Large intestine (tissue), 3 donors: ENCODE measurements around the gene NGEF. TPM values are rescaled to one million over a fixed set of nuclear protein-coding genes. Genes with fewer than 3 reads are reported as not detected.

ENCODE experiments used
- DNase-seq, 2 donors: peaks; one replicate each; pipeline versions ENCODE4 v3.0.0 to v3.0.0-alpha.2; 2013
- H3K27ac ChIP-seq: one replicate; pipeline ENCODE4 v1.5.1; 2013; ENCODE audit warnings: low read length
- H3K27me3 ChIP-seq: 2 replicates; pipeline ENCODE4 v1.6.1; 2013; ENCODE audit warnings: low read length; ENCODE audit not compliant: control insufficient read depth, insufficient read depth
- H3K36me3 ChIP-seq: 2 replicates; pipeline ENCODE4 v1.6.1; 2013; ENCODE audit warnings: low read length; ENCODE audit not compliant: control insufficient read depth, insufficient read depth
- H3K4me1 ChIP-seq: one replicate; pipeline ENCODE4 v1.6.1; 2013; ENCODE audit warnings: low read length; ENCODE audit not compliant: control insufficient read depth, insufficient read depth
- H3K4me3 ChIP-seq: one replicate; pipeline ENCODE4 v1.5.1; 2013; ENCODE audit warnings: low read length
- H3K9me3 ChIP-seq: one replicate; pipeline ENCODE4 v1.6.1; 2013; ENCODE audit warnings: mild to moderate bottlenecking, low read depth, low read length, moderate library complexity; ENCODE audit not compliant: control insufficient read depth
- WGBS: methylation state at CpG from one replicate; pipeline ENCODE4 v1.1.5; 2013; ENCODE audit warnings: low lambda C conversion rate; ENCODE audit not compliant: insufficient coverage; 5-methylcytosine and 5-hydroxymethylcytosine counted together
- polyA plus RNA-seq: library from polyadenylated mRNA; unstranded; fragments of 120-200 nt; gene quantifications from one replicate; pipeline ENCODE4 v1.2.1, GENCODE V29; 2013

NGEF gene
- polyA plus RNA-seq, 1 donor: 22.9 TPM

GRCh38 chr2:232997749-232998665 lies 15.0 kb downstream of the NGEF start:
- no peak for DNase-seq
- H3K36me3 ChIP-seq: no peaks in the 10 kb centered on the region
- no peaks in the 10 kb centered on the region for H3K4me1 ChIP-seq
- H3K27me3 ChIP-seq: no peaks in the 10 kb centered on the region
- H3K27ac ChIP-seq: no peak overlapping the region
- H3K9me3 ChIP-seq: no peaks in the 10 kb centered on the region
- H3K4me3 ChIP-seq: no peak overlapping the region
- WGBS: no CpG with 5 or more reads among the region's 18 CpGs

GRCh38 chr2:232994446-232994845 lies 18.6 kb downstream of the NGEF start:
- Histone ChIP-seq H3K4me1 (no peaks in the 10 kb centered on the region), H3K4me3 (no peak overlapping the region), H3K27me3 (no peaks in the 10 kb centered on the region), H3K27ac (no peak overlapping the region), H3K9me3 (no peaks in the 10 kb centered on the region), H3K36me3 (no peaks in the 10 kb centered on the region)
- DNase-seq: no peak
- no CpG with 5 or more reads among the region's 5 CpGs for WGBS

- WGBS: 77% methylated on average over 2 of the region's 4 CpGs
- Histone ChIP-seq H3K27ac (no peak overlapping the region), H3K9me3 (no peaks in the 10 kb centered on the region), H3K4me3 (no peak overlapping the region), H3K4me1 (peaks cover 4% of the 10 kb centered on the region), H3K36me3 (no peaks in the 10 kb centered on the region), H3K27me3 (no peaks in the 10 kb centered on the region)
- DNase-seq: no peak
Observed at GRCh38 chr2:232993231-232993821, 19.7 kb downstream of the NGEF start.

- H3K27me3 ChIP-seq: peaks cover 3% of the 10 kb centered on the region
- H3K4me1 ChIP-seq: peaks cover 14% of the 10 kb centered on the region
- H3K4me3 ChIP-seq: no peak overlapping the region
- no peak overlapping the region for H3K27ac ChIP-seq
- no peak for DNase-seq
- WGBS: 100% methylated on average over 1 of the region's 2 CpGs
- H3K36me3 ChIP-seq: no peaks in the 10 kb centered on the region
- no peaks in the 10 kb centered on the region for H3K9me3 ChIP-seq
Observed at GRCh38 chr2:232986155-232986554, 26.9 kb downstream of the NGEF start.

GRCh38 chr2:232984451-232985207 lies 28.4 kb downstream of the NGEF start:
- Histone ChIP-seq H3K9me3 (no peaks in the 10 kb centered on the region), H3K36me3 (no peaks in the 10 kb centered on the region), H3K4me3 (no peak overlapping the region), H3K4me1 (peaks cover 14% of the 10 kb centered on the region), H3K27ac (no peak overlapping the region), H3K27me3 (peaks cover 3% of the 10 kb centered on the region)
- no peak for DNase-seq
- WGBS: 92% methylated on average over 8 of the region's 15 CpGs

- no peaks in the 10 kb centered on the region for H3K9me3 ChIP-seq
- H3K36me3 ChIP-seq: no peaks in the 10 kb centered on the region
- WGBS: no CpG with 5 or more reads among the region's 11 CpGs
- H3K4me1 ChIP-seq: peaks cover 14% of the 10 kb centered on the region
- DNase-seq: no peak
- peaks cover 3% of the 10 kb centered on the region for H3K27me3 ChIP-seq
- H3K27ac ChIP-seq: no peak overlapping the region
- no peak overlapping the region for H3K4me3 ChIP-seq
Observed at GRCh38 chr2:232983669-232984140, 29.4 kb downstream of the NGEF start.

- no peaks in the 10 kb centered on the region for H3K9me3 ChIP-seq
- peaks cover 3% of the 10 kb centered on the region for H3K27me3 ChIP-seq
- H3K27ac ChIP-seq: no peak overlapping the region
- DNase-seq: no peak
- H3K4me1 ChIP-seq: peaks cover 8% of the 10 kb centered on the region
- H3K36me3 ChIP-seq: no peaks in the 10 kb centered on the region
- 80% methylated on average over 1 of the region's 15 CpGs for WGBS
- H3K4me3 ChIP-seq: no peak overlapping the region
Observed at GRCh38 chr2:232982926-232983668, 30.0 kb downstream of the NGEF start.

GRCh38 chr2:232981767-232982360 lies 31.2 kb downstream of the NGEF start:
- H3K36me3 ChIP-seq: no peaks in the 10 kb centered on the region
- no peak for DNase-seq
- no CpG with 5 or more reads among the region's 5 CpGs for WGBS
- H3K4me1 ChIP-seq: no peaks in the 10 kb centered on the region
- no peak overlapping the region for H3K27ac ChIP-seq
- no peaks in the 10 kb centered on the region for H3K9me3 ChIP-seq
- H3K27me3 ChIP-seq: peaks cover 3% of the 10 kb centered on the region
- no peak overlapping the region for H3K4me3 ChIP-seq

- Histone ChIP-seq H3K27me3 (peaks cover 3% of the 10 kb centered on the region), H3K9me3 (no peaks in the 10 kb centered on the region), H3K27ac (no peak overlapping the region), H3K4me1 (no peaks in the 10 kb centered on the region), H3K36me3 (no peaks in the 10 kb centered on the region), H3K4me3 (no peak overlapping the region)
- DNase-seq: peak; percentile 28 to 47
- WGBS: 20% methylated on average over 1 of the region's 7 CpGs
Observed at GRCh38 chr2:232981356-232981755, 31.7 kb downstream of the NGEF start.
